Small intestine (tissue), 7 donors: Measurements from ENCODE around the gene EMC8. TPM values are rescaled to one million over a fixed set of nuclear protein-coding genes. Genes with fewer than 3 reads are reported as not detected.

Experiments
- DNase-seq, 2 donors: peaks; one replicate each; pipeline versions ENCODE4 v3.0.0 to v3.0.0-alpha.2; 2013
- FAIRE-seq: peaks from 2 replicates; lab custom pipeline; 2012; peaks lifted over from hg19 to GRCh38; lab: Jason Lieb, UNC
- H3K27ac ChIP-seq, 3 donors: one replicate each; pipeline ENCODE4 v1.5.1; 2013; ENCODE audit warnings: low read length in 2 of 3, mild to moderate bottlenecking in 2 of 3, control low read depth in 1 of 3, inconsistent platforms in 1 of 3, low read depth in 1 of 3, moderate library complexity in 1 of 3
- H3K27me3 ChIP-seq, 3 donors: one replicate each; pipeline ENCODE4 v1.6.1; 2013; ENCODE audit warnings: low read length in 3 of 3, inconsistent platforms in 1 of 3; ENCODE audit not compliant: control insufficient read depth in 3 of 3, insufficient read depth in 3 of 3
- H3K36me3 ChIP-seq, 3 donors: one replicate each; pipeline ENCODE4 v1.6.1; 2013; ENCODE audit warnings: low read length in 3 of 3, inconsistent platforms in 1 of 3, low read depth in 1 of 3, mild to moderate bottlenecking in 1 of 3, moderate library complexity in 1 of 3; ENCODE audit not compliant: control insufficient read depth in 3 of 3, insufficient read depth in 2 of 3
- H3K4me1 ChIP-seq, 3 donors: one replicate each; pipeline ENCODE4 v1.6.1; 2013; ENCODE audit warnings: low read length in 2 of 3, inconsistent platforms in 1 of 3, low read depth in 1 of 3, mild to moderate bottlenecking in 1 of 3, moderate library complexity in 1 of 3; ENCODE audit not compliant: control insufficient read depth in 3 of 3, insufficient read depth in 2 of 3
- H3K4me3 ChIP-seq, 3 donors: one replicate each; pipeline ENCODE4 v1.5.1; 2013; ENCODE audit warnings: low read length in 3 of 3, control low read depth in 1 of 3, inconsistent platforms in 1 of 3, low read depth in 1 of 3, mild to moderate bottlenecking in 1 of 3, moderate library complexity in 1 of 3
- H3K9me3 ChIP-seq, 2 donors: one replicate each; pipeline ENCODE4 v1.6.1; 2013; ENCODE audit warnings: low read depth in 1 of 2, low read length in 1 of 2; ENCODE audit not compliant: control insufficient read depth in 2 of 2, insufficient read depth in 1 of 2
- WGBS, 3 donors: extraction: QIAGEN DNeasy Blood & Tissue Kit; methylation state at CpG; one replicate each; pipeline ENCODE4 v1.1.7; 2013; 5-methylcytosine and 5-hydroxymethylcytosine counted together
- polyA plus RNA-seq, 4 donors: library from polyadenylated mRNA; stranded (reverse) in 3 of 4; unstranded in 1 of 4; fragments of 200-250 nt in 3 of 4; fragments of 120-200 nt in 1 of 4; gene quantifications; one replicate each; pipeline versions ENCODE4 v1.2.1 to v1.2.3, GENCODE V29; 2013
- donor health status: healthy with polysubstance abuse.
- donor health status: control.
- donor health status: control.
- donor health status: Bipolar disorder and iron deficiency.
- donor health status: healthy.

The EMC8 gene
- polyA plus RNA-seq, 4 donors, result 16.2 to 21.2 (median 20.1) TPM

- Histone ChIP-seq H3K27ac (no peak overlapping the region), H3K4me1 (peaks cover 0 to 11% (median 0%) of the 10 kb centered on the region in 3 donors), H3K36me3 (peaks cover 6 to 80% (median 11%) of the 10 kb centered on the region in 3 donors), H3K9me3 (no peaks in the 10 kb centered on the region), H3K27me3 (no peaks in the 10 kb centered on the region), H3K4me3 (no peak overlapping the region)
- whole genome bisulfite sequencing, 3 donors, result 92 to 97% (median 97%) methylated on average over 8 of the region's 8 CpGs
- FAIRE-seq, result no peak
- DNase-seq, result no peak
Observed at GRCh38 chr16:85783441-85783840, 15.9 kb downstream of the EMC8 start.

- 75 to 82% (median 76%) methylated on average over 6 of the region's 6 CpGs for WGBS, 3 donors
- no peaks in the 10 kb centered on the region for H3K27me3 ChIP-seq
- peaks cover 3 to 79% (median 9%) of the 10 kb centered on the region in 3 donors for H3K36me3 ChIP-seq
- no peak for DNase-seq
- no peak overlapping the region for H3K4me3 ChIP-seq
- no peaks in the 10 kb centered on the region for H3K9me3 ChIP-seq
- H3K4me1 ChIP-seq, result peaks cover 0 to 11% (median 0%) of the 10 kb centered on the region in 3 donors
- H3K27ac ChIP-seq, result peak overlapping the region in 1 of 3 donors; percentile 42
- FAIRE-seq, result no peak
Observed at GRCh38 chr16:85782451-85782850, 16.9 kb downstream of the EMC8 start.

- H3K36me3 ChIP-seq, result peaks cover 0 to 74% (median 9%) of the 10 kb centered on the region in 3 donors
- no peaks in the 10 kb centered on the region for H3K9me3 ChIP-seq
- FAIRE-seq, result no peak
- H3K4me3 ChIP-seq, result no peak overlapping the region
- peak overlapping the region in 1 of 3 donors; percentile 42 for H3K27ac ChIP-seq
- H3K4me1 ChIP-seq, result peaks cover 0 to 11% (median 0%) of the 10 kb centered on the region in 3 donors
- no peaks in the 10 kb centered on the region for H3K27me3 ChIP-seq
- peak; percentile 54 to 66 for DNase-seq
- WGBS, 3 donors, result 23 to 64% (median 48%) methylated on average over 16 of the region's 16 CpGs
Observed at GRCh38 chr16:85781695-85782370, 17.5 kb downstream of the EMC8 start.

GRCh38 chr16:85781156-85781555, 18.2 kb downstream of the EMC8 start:
- Histone ChIP-seq H3K36me3 (peaks cover 0 to 67% (median 9%) of the 10 kb centered on the region in 3 donors), H3K4me1 (peaks cover 0 to 11% (median 0%) of the 10 kb centered on the region in 3 donors), H3K4me3 (no peak overlapping the region), H3K27ac (no peak overlapping the region), H3K27me3 (no peaks in the 10 kb centered on the region), H3K9me3 (no peaks in the 10 kb centered on the region)
- no peak for FAIRE-seq
- 89 to 91% (median 89%) methylated on average over 10 of the region's 10 CpGs for WGBS, 3 donors
- DNase-seq, result no peak

- H3K27ac ChIP-seq, result no peak overlapping the region
- H3K4me3 ChIP-seq, result no peak overlapping the region
- FAIRE-seq (no peak), DNase-seq (no peak)
- no peaks in the 10 kb centered on the region for H3K9me3 ChIP-seq
- WGBS, 3 donors, result 93 to 95% (median 94%) methylated on average over 25 to 26 of the region's 26 CpGs
- H3K36me3 ChIP-seq, result peaks cover 0 to 65% (median 9%) of the 10 kb centered on the region in 3 donors
- peaks cover 0 to 11% (median 0%) of the 10 kb centered on the region in 3 donors for H3K4me1 ChIP-seq
- no peaks in the 10 kb centered on the region for H3K27me3 ChIP-seq
Observed at GRCh38 chr16:85780281-85780680, 19.1 kb downstream of the EMC8 start.

GRCh38 chr16:85778873-85779272, 20.5 kb downstream of the EMC8 start:
- no peak for FAIRE-seq

GRCh38 chr16:85777583-85778310, 21.6 kb downstream of the EMC8 start:
- no peak for DNase-seq
- peak overlapping the region in 1 of 3 donors; percentile 46 for H3K27ac ChIP-seq
- FAIRE-seq, result no peak
- H3K4me1 ChIP-seq, result peaks cover 0 to 10% (median 0%) of the 10 kb centered on the region in 3 donors
- H3K36me3 ChIP-seq, result peaks cover 0 to 55% (median 9%) of the 10 kb centered on the region in 3 donors
- 75 to 81% (median 79%) methylated on average over 4 of the region's 4 CpGs for WGBS, 3 donors
- no peaks in the 10 kb centered on the region for H3K9me3 ChIP-seq
- H3K27me3 ChIP-seq, result no peaks in the 10 kb centered on the region
- H3K4me3 ChIP-seq, result no peak overlapping the region

More at GRCh38 chr16:85778873-85779272, 20.5 kb downstream of the EMC8 start:
- Histone ChIP-seq H3K4me1 (peaks cover 0 to 11% (median 0%) of the 10 kb centered on the region in 3 donors), H3K36me3 (peaks cover 0 to 59% (median 9%) of the 10 kb centered on the region in 3 donors), H3K27ac (no peak overlapping the region), H3K9me3 (no peaks in the 10 kb centered on the region), H3K27me3 (no peaks in the 10 kb centered on the region), H3K4me3 (no peak overlapping the region)
- 73 to 91% (median 74%) methylated on average over 12 of the region's 12 CpGs for WGBS, 3 donors
- no peak for DNase-seq

GRCh38 chr16:85774811-85775210, 24.5 kb downstream of the EMC8 start:
- FAIRE-seq (no peak), DNase-seq (no peak)
- H3K27me3 ChIP-seq, result no peaks in the 10 kb centered on the region
- no peak overlapping the region for H3K4me3 ChIP-seq
- H3K36me3 ChIP-seq, result peaks cover 0 to 26% (median 7%) of the 10 kb centered on the region in 3 donors
- no peaks in the 10 kb centered on the region for H3K4me1 ChIP-seq
- H3K27ac ChIP-seq, result no peak overlapping the region
- no peaks in the 10 kb centered on the region for H3K9me3 ChIP-seq
- WGBS, 3 donors, result 89 to 96% (median 95%) methylated on average over 8 of the region's 8 CpGs
